Kidney epithelial cell (primary cell): Measurements from ENCODE around the gene PRMT2. TPM values are rescaled to one million over a fixed set of nuclear protein-coding genes. Genes with fewer than 3 reads are reported as not detected.

Experiments
- DNase-seq: peaks from one replicate; pipeline ENCODE4 v3.0.0-alpha.2; 2010; ENCODE audit warnings: low read depth
- H3K27me3 ChIP-seq: 2 replicates; pipeline ENCODE4 v1.6.0; 2011; ENCODE audit warnings: low read length; ENCODE audit not compliant: control insufficient read depth, insufficient read depth
- H3K36me3 ChIP-seq: 2 replicates; pipeline ENCODE4 v1.5.1; 2011; ENCODE audit warnings: low read length; ENCODE audit not compliant: control insufficient read depth, insufficient read depth
- H3K4me3 ChIP-seq: 2 replicates; pipeline ENCODE4 v1.5.1; 2011; ENCODE audit warnings: low read depth, mild to moderate bottlenecking, control low read depth, low read length
- CTCF ChIP-seq: IDR thresholded peaks from 2 replicates; pipeline ENCODE4 v1.5.1; 2011; ENCODE audit warnings: mild to moderate bottlenecking, moderate library complexity, low read length, control low read depth, inconsistent platforms; ENCODE audit not compliant: insufficient read depth, poor library complexity, severe bottlenecking
- total RNA-seq: library from RNA; depleted of rRNA; stranded (reverse); fragments of >200 nt; gene quantifications from 2 replicates; pipeline ENCODE4 v1.2.3, GENCODE V29; 2015

The PRMT2 gene
- total RNA-seq, 1 donor from 2014 or later: 66.7 TPM

- Histone ChIP-seq H3K27me3 (peaks cover 7% of the 10 kb centered on the region), H3K4me3 (no peak overlapping the region), H3K36me3 (no peaks in the 10 kb centered on the region)
- no peak for DNase-seq
- TF ChIP-seq CTCF: no peak
These were observed 25.3 kb upstream of the PRMT2 start for GRCh38 chr21:46610018-46610701.

GRCh38 chr21:46613391-46613790, 22.1 kb upstream of the PRMT2 start:
- no peak overlapping the region for H3K4me3 ChIP-seq
- no peak for DNase-seq
- TF ChIP-seq CTCF: no peak
- no peaks in the 10 kb centered on the region for H3K36me3 ChIP-seq
- peaks cover 2% of the 10 kb centered on the region for H3K27me3 ChIP-seq

GRCh38 chr21:46616050-46616449, 19.4 kb upstream of the PRMT2 start:
- Histone ChIP-seq H3K4me3 (no peak overlapping the region), H3K36me3 (no peaks in the 10 kb centered on the region), H3K27me3 (no peaks in the 10 kb centered on the region)
- no peak for TF ChIP-seq CTCF
- no peak for DNase-seq

GRCh38 chr21:46616656-46617055, 18.8 kb upstream of the PRMT2 start:
- DNase-seq: no peak
- H3K36me3 ChIP-seq: no peaks in the 10 kb centered on the region
- H3K4me3 ChIP-seq: no peak overlapping the region
- TF ChIP-seq CTCF: no peak
- no peaks in the 10 kb centered on the region for H3K27me3 ChIP-seq

GRCh38 chr21:46617267-46618051, 18.0 kb upstream of the PRMT2 start:
- no peak for DNase-seq
- no peak for TF ChIP-seq CTCF
- Histone ChIP-seq H3K27me3 (no peaks in the 10 kb centered on the region), H3K36me3 (no peaks in the 10 kb centered on the region), H3K4me3 (no peak overlapping the region)
